NT2/D1 (cell line): ENCODE data around the gene MFAP5.

Experiments used
- SUZ12 ChIP-seq: IDR thresholded peaks from 2 replicates; pipeline ENCODE4 v1.6.1; 2011; ENCODE audit not compliant: insufficient read length, insufficient read depth; ENCODE audit errors: extremely low read depth
- YY1 ChIP-seq: IDR thresholded peaks from 2 replicates; pipeline ENCODE4 v1.6.1; 2011; ENCODE audit not compliant: insufficient read length, insufficient read depth
- ZNF274 ChIP-seq: IDR thresholded peaks from 2 replicates; pipeline ENCODE4 v1.6.1; 2011; ENCODE audit warnings: mild to moderate bottlenecking, low read depth, low read length

DNA sequence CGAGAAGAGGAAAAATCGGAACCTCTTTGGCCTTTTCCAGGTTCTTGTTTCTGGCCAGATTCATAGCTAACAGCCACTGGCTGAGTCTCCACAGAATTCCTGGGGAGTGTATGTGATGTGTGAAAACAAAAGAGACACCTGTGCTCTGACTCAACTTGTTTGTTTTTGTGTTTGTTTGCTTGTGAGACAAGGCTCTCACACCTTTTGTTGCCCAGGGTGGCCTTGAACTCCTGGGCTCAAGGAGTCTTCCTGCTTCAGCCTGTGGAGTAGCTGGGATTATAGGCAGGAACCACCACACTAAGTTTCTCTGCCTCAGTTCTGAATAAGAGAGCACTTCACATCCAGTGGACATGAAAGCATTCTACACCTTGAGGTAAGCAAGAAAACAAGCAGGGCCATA lies 22.7 kb downstream of the MFAP5 start:
- TF ChIP-seq SUZ12 (no peak), ZNF274 (no peak), YY1 (no peak)
